Epithelial cell of prostate (primary cell): ENCODE measurements around the gene EXPH5.

Experiments used
- DNase-seq: peaks from one replicate; pipeline ENCODE4 v3.0.0-alpha.2; 2011; ENCODE audit warnings: low read depth, low spot score
- H3K27ac ChIP-seq: fragments of 450-650 bp; 2 replicates; pipeline ENCODE4 v1.5.1; 2017; ENCODE audit warnings: mild to moderate bottlenecking

The EXPH5 gene

GRCh38 chr11:108525161-108525560 lies 68.4 kb downstream of the EXPH5 start:
- H3K27ac ChIP-seq, result no peak overlapping the region
- DNase-seq, result no peak

DNA sequence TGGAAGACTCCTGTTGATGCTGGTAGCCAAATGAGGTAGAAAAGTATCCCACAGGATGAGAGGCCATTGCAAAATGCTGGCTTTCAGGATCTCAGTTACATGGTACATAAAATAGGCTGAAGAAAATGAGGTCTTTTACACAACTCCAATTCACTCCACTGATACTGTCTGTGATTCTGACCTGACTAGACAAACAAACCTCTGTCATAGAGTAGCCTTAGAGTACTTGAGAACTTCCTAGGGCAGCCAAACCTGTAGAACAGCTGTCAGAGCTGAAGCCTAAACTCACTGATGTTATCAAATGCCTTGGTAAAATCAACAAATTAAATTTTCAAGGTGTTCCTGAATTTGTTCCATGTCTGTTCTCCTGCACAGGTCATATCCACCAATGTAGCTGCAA lies 69.1 kb downstream of the EXPH5 start:
- H3K27ac ChIP-seq, result no peak overlapping the region
- no peak for DNase-seq

GRCh38 chr11:108522318-108522717 lies 71.2 kb downstream of the EXPH5 start:
- no peak for DNase-seq

GRCh38 chr11:108518581-108518980 lies 75.0 kb downstream of the EXPH5 start:
- DNase-seq, result no peak
- no peak overlapping the region for H3K27ac ChIP-seq

More at GRCh38 chr11:108522318-108522717, 71.2 kb downstream of the EXPH5 start:
- no peak overlapping the region for H3K27ac ChIP-seq

GRCh38 chr11:108516125-108516524 lies 77.4 kb downstream of the EXPH5 start:
- DNase-seq, result no peak
- no peak overlapping the region for H3K27ac ChIP-seq

DNA sequence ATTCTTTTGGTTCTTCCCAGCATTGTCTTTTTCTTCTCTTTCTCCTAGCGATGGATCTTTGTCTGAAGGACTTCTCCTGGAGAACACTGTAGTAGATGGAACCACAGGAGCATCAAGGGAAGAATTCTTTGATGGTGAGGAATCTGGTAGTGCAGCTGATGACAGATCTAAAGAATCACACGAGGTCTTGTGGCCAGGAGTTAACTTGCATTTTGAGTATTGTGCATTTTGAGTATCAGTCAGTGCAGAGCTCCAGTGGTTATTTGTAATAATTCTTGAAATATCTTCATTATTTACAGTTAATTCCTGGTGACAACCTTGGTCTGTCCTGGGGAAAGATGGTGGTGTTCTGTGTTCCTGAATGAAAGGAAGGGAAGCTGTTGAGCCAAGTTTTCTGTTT lies 80.9 kb downstream of the EXPH5 start:
- H3K27ac ChIP-seq, result peak overlapping the region; percentile 51
- DNase-seq, result no peak

DNA sequence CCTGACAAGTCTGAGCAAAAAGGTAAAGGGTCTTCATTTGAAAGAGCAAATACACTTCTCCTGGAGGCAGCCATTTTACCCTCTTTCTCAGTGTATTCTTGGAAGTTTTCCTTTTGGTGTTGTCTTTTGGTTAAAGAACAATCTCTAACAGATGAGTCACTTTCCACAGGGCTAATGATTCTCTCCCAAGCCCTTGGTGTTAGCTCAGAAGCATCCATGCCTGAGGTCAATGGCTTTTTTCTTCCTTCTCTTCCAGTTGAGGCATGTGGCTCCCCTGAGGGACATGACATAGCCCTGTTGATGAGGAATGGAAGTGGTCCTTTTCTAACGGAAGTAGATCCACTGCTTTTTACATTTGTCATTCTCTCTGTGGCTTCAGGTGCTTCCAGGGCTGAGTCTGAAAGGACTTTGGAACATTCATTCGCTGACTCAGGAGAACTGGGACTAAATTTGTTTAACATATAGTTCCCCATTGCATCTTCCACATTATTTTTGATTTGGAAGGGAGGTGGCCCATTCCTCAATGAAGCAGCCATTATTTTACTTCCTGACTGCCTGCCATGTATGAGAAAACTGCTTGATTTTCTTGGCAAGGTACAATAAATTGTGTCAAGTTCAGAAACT lies 81.6 kb downstream of the EXPH5 start:
- peak overlapping the region; percentile 51 for H3K27ac ChIP-seq
- DNase-seq, result peak; percentile 72

GRCh38 chr11:108508653-108509593 lies 84.6 kb downstream of the EXPH5 start:
- peak overlapping the region; percentile 42 for H3K27ac ChIP-seq
- no peak for DNase-seq

DNA sequence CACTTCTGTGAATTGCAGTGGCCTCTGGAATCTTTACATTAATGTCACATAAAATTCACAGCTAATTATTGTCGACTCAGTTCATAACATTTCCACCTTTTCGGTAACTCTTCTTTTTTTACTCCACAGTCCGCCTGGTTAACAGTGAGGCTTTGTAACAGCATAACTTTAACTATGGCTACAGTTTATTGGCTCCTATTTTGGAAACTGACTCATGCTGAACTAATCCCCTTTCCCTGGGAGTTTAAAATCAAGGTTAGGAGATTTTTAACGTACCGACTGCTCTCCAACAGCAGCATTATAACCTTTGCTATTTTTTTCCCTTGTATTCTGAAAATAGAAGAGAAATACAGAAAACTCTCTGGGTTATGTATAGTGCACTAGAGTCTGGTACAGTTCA lies 92.2 kb downstream of the EXPH5 start:
- DNase-seq, result no peak
- H3K27ac ChIP-seq, result no peak overlapping the region

DNA sequence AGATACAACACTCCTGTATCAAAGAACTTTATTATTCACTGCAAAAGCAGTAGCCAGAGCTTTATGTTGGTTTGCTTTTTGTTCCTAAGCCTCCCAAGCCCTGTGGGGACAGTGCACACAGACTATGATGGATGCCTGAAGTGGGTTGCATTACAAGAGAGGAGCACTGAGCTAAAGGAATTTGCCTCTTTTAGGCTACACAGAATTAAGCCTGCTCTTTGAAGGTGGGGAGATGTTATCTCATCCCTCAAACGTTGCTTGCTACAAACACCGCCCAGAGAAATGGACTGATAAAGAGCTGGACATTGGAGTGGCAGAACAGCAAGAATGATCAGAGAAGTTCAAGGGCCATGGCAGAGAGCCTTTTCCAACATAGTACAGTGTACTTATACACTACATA lies 92.8 kb downstream of the EXPH5 start:
- DNase-seq, result no peak
- no peak overlapping the region for H3K27ac ChIP-seq

GRCh38 chr11:108500169-108500568 lies 93.4 kb downstream of the EXPH5 start:
- no peak for DNase-seq
- H3K27ac ChIP-seq, result no peak overlapping the region

DNA sequence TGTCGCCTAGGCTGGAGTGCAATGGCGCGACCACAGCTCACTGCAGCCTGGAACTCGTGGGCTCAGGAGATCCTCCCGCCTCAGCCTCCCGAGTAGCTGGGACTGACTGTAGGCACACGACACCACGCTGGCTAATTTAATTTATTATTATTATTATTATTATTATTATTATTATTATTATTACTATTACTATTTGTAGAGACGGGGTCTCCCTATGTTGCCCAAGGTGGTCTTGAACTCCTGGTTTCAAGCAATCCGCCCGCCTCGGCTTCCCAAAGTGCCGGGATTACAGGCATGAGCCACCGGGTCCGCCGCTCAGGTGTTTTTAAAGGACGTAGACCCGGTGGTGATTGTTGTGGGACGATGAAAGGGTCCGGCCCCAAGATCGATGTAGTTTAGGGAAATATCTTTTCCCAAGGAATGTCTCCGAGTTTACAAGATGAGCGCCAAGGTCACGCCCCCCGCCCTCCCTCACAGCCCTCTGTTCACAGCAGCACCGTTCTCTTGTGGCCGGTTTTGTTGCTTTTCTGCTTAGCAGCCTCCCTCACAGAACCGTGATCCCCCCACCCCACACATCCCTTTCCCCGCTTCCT lies 94.7 kb downstream of the EXPH5 start:
- no peak overlapping the region for H3K27ac ChIP-seq
- DNase-seq, result no peak

- DNase-seq, result no peak
- peak within 1 kb of the TSS; percentile 73 for H3K27ac ChIP-seq
Measured at GRCh38 chr11:108498046-108498815, 95.3 kb downstream of the EXPH5 start, which contains the start of gene POGLUT3. Gene POGLUT3, minus strand, starts transcription at chr11:108498384. Its CDS starts 18 bp downstream, at chr11:108498366.

DNA sequence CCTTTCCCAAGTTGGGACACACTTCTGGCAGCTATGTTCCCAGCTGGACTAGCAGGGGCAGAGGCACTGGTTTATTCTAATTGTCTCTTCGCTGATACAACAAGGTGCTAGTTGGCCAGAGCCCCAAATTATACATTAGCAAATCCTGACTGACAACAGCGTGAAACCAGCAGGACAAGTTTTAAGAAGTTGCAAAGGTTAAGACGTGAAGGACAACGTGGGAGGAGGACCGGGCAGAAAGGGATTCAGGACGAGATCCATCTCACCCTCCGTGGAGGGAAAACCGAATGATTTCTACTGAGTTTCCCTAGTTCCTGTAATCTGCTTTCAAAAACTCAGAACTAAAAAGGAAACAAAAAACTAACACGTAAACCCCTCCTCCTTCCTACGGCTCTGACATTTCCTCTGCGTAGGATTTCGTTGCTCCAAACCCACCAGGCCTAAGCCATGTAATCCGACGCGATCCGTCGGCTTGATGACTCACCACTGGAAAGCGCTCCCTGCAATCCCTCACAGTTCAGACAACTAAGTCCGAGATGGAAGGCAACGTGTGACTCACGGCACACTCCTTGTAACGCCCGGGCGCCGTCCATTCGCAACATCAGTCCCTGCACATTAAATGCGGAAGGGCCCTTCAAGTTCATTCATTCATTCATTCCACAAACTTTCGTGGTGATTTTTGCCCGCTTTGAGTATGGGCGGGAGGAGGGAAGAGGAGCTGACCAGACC lies 96.1 kb downstream of the EXPH5 start:
- DNase-seq, result peak; percentile 75
- peak overlapping the region; percentile 73 for H3K27ac ChIP-seq

- H3K27ac ChIP-seq, result peak overlapping the region; percentile 73
- no peak for DNase-seq
Measured at GRCh38 chr11:108496643-108497256, 96.8 kb downstream of the EXPH5 start.

- H3K27ac ChIP-seq, result no peak overlapping the region
- no peak for DNase-seq
Measured at GRCh38 chr11:108495326-108495725, 98.2 kb downstream of the EXPH5 start.

DNA sequence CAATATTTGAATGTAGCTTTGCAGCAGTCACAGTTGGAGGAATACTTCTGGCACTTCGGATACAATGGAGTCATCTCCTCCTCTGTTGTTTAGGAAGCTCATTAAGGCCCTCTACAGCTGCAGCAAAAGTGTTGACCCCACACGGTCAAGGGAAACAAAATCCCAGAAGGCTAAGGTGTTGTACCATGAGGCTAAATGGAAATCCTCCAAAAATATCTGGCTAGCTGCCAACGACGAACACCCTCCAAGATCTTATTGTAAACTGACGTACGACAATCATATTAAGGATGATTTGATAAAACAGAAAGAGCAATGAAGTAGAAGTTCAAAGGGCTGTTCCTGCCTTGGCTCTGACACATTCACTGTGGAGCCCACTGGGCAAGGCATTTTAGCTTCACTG lies 99.4 kb downstream of the EXPH5 start:
- DNase-seq, result no peak
- H3K27ac ChIP-seq, result no peak overlapping the region

DNA sequence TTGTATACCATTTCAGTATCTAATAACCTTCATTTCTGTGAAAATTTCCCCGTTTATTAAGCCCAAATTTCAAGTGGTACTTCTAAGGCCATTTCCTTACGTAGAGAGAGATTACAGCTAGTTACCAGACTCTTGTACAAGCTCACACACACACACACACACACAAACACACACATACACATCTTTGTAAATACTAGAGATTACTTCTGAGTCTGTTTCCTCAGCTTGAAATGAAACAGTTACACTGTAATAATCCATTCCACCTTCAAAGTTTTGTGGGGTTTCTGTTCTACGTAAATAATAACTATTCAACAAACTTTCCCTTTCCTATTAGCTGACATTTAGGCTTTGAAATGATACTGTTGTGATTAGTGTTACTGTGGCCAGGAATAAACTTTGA lies 101.6 kb downstream of the EXPH5 start:
- DNase-seq, result no peak
- no peak overlapping the region for H3K27ac ChIP-seq

GRCh38 chr11:108486828-108487227 lies 106.7 kb downstream of the EXPH5 start:
- DNase-seq, result no peak
- no peak overlapping the region for H3K27ac ChIP-seq
